SK-N-MC (cell line): ENCODE data around the gene SULT1A2.

ENCODE experiments used
- EZH2 ChIP-seq: fragments of 200-600 bp; sonication (generic); IDR thresholded peaks from one replicate; pipeline ENCODE4 v1.6.1; 2017; ENCODE audit warnings: antibody characterized with exemption
- FOXP2 ChIP-seq: optimal IDR thresholded peaks from 2 replicates; pipeline ENCODE3; 2011; ENCODE audit warnings: mild to moderate bottlenecking, moderate library complexity; ENCODE audit not compliant: insufficient read depth; ENCODE audit errors: extremely low read length, control extremely low read depth
- POLR2AphosphoS5 ChIP-seq: IDR thresholded peaks from 2 replicates; pipeline ENCODE4 v1.6.1; 2012; ENCODE audit warnings: mild to moderate bottlenecking, low read depth, low read length, borderline replicate concordance

- no peak for TF ChIP-seq EZH2
- no peak for TF ChIP-seq POLR2AphosphoS5
- no peak for TF ChIP-seq FOXP2
Observed at GRCh38 chr16:28604186-28604565, 7.3 kb upstream of the SULT1A2 start.
